HG03060 (cell line): ENCODE results near the gene CROT.

ENCODE experiments used
- ATAC-seq: cut with Tn5 transposase; IDR thresholded peaks from one replicate; pipeline ENCODE4 v1.9.1; 2021; ENCODE audit warnings: low read depth, moderate number of reproducible peaks; ENCODE audit not compliant: unreplicated experiment

The CROT gene

DNA sequence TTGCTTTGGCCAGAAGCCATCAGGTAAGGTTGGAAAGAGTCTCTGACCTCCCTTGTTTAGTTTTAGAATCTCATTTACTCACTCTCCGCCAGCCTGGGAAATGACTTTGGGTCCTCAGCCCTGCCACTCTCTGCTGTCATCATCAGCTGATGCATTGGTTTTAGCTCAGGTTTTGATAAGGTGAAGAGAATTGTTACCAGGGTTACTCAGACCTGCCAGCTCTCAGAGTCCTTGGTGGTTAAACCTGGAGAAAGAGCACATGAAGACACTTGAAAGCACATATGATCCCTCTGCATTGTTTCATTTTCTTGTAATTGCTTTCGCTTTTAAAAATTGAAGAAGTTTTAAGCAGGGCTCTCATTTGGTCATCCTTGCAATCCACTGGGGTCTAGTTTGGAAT lies 4.0 kb upstream of the CROT start:
- ATAC-seq, result no peak

DNA sequence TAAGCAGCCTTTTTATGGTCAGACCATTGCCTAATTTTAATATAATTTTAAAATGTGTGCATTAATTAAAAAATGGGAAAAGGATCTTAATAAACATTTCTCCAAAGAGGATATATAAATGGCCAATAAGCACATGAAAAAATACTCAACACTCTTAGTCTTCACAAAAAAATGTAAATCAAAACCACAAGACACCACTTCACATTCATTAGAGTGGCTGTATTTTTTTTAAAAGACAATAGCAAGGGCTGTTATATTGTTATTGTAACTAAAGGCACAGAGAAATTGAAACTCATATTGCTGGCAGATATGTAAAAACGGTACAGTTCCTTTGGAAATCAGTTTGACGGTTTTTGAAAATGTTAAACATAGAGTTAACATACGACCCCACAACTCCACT lies 3.2 kb upstream of the CROT start:
- ATAC-seq, result no peak

DNA sequence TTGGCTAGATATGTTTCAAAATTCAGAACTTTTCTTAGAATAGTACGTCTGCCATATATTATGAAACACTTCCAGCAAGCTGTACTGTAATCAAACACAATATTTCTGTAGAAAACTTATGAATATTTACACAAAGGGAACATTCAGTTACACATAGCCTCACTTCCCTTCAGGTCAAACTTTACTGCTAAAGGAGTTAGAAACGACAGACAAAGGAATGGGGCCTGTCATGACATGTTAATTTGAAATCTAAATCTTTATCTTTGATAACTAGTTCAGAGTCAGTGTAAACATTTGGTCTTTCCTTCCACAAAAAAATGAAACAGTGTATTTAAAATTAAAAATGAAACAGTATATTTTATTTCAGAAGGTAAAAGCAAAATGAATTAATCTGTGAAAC lies 1.0 kb upstream of the CROT start:
- no peak for ATAC-seq

DNA sequence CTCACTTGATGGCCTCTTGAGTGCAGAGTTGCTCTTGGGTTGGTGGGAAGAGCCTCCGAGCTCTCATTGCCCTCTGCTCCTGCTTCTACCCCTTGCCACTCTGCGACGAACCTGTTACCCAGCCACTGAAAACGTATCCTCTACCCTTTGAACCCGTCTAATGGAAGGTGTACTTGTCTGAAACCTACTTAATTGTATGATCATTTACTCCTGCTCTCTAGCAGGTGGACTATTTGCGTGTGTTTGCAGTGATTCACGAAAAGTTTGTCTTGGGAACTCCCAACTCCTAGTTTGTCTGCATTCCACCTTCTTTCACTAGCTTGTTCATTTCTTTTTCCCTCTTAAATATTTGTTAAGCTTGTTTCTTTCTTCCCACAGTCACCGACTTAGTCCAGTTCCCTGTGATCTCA lies 503 bp downstream of the CROT start:
- no peak for ATAC-seq

DNA sequence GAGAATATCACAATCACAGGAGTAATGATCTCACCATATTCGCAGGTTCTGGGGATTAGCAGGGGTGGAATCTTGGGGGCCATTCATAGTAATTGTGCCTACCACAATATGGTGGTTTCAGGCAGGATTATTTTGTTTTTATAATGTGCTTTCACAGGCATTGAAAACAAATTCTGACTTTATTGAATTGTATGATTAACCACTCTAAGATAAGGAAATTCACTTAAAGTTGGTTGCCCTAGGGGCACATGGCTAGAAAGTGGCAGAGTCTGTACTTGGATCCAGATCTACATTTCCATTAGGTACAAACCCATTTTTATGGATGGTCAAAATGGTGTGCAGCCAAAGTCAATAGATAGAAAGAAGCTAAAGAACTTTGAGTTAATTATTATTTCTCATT lies 1.7 kb downstream of the CROT start:
- no peak for ATAC-seq

DNA sequence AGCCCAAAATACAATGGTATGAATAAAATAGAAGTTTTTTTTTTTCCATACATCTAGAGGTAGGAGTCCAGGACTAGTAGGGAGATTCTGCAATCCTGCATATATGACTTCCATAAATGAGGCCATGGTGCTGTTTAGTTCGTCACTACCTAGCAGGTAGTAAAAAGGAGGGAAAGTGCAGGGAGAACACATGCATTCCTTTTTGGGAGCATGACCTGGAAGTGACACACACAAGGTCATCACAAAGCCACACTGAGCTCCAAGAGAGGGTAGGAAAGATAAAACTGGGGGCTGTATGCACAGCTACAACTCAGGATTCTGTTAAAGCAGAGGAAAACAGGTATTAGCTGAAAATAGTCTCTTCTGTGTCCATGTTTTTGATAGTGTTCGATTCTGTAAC lies 2.2 kb downstream of the CROT start:
- no peak for ATAC-seq

DNA sequence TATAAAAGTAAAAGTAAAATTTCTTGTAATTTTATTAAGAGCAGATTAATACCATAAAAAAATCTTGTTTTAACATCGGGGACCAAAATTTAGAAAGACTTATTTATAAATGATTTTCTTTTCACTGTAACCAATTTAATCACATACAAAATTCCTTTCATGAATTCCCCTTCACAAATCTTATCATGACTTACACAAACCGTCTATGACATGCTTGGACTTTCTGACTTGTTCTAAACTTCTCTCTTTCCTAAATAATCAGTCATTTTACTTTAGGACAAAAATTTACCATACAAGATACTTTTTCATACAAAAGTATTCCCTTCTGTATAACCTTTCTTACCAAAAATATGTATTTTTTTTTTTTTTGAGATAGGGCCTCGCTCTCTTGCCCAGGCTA lies 9.3 kb downstream of the CROT start:
- ATAC-seq, result no peak

DNA sequence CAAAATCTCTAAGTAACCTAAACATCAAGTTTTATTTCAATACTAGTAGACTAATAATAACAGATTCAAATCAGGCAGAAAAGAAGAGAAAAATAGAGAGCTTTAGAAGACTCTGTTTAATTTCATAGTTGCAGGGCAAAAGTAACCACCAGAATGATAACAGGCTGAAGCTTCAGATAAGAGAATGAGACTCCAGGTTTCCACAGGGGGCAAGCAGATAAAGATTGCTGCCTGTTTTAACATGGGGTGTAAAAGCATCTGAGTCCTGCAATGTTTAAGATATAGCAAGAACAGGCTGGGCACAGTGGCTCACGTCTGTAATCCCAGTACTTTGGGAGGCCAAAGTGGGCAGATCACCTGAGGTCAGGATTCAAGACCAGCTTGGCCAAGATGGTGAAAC lies 11.0 kb downstream of the CROT start:
- no peak for ATAC-seq

DNA sequence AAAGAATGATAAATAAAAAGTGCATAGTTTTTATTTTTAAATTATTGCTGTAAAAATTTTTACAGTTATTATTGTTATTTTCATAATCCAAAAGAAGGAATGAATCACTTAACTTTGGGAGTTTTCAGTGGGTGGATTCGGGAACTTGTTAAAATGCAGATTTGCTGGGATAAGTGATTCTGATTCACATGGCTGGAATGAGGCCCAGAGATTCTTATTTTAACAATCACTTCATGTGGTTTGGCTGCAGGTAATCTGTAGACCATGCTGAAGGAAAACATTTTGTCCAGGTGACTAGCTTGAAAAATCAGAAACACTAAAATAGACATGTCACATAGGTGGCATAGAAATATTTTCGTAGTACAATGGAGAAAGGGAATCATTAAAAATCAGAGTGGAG lies 13.9 kb downstream of the CROT start:
- no peak for ATAC-seq

DNA sequence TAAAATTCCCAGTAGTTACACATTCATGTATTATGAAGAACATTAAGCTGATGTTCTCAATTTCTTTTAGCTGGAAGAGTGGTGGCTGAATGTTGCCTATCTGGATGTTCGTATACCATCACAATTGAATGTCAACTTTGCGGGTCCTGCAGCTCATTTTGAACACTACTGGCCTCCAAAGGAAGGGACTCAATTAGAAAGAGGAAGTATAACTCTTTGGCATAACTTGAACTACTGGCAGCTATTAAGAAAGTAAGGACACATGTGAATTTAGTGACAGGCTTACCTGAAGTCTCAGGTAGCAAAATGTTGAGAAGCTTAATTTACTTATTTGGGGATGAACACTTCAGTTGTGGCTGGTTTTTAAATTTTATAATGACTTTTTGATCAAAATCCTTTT lies 15.9 kb downstream of the CROT start:
- no peak for ATAC-seq

DNA sequence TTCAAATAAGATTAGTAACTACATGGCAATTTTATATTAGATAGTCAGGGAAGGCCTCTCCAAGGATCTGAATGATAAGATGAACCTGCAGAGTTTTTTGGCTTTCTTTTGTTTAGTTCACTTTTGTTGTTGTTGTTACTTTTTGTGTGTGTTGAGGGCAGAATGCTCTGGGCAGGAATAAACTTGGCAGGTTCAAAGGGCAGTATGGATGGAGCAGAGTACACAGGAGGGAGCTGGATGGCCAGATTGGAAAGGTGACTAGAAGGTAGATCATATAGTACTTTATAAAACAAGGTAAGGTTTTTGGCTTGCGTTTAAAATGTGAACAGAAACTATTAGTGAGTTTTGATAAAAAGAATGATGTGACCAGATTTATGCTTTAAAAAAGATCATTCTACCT lies 17.9 kb downstream of the CROT start:
- no peak for ATAC-seq

DNA sequence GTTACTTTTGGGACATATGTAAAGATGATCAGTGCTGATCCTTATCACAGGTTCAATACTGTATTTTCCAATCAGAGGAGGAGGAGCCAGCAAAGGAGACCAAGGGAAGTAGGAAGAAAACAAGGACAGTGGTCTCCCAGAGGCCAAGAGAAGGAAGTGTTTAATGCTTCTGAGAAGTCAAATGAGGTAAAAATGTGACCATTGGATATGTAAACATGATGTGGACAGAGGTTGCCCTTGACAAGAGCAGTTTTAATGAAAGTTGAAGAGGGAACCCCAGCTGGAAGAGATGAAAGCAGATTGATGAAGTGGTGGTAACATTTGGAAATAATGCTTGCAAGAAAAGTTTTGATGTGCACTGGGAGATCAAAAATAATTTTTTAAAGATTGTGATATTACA lies 18.8 kb downstream of the CROT start:
- ATAC-seq, result no peak

DNA sequence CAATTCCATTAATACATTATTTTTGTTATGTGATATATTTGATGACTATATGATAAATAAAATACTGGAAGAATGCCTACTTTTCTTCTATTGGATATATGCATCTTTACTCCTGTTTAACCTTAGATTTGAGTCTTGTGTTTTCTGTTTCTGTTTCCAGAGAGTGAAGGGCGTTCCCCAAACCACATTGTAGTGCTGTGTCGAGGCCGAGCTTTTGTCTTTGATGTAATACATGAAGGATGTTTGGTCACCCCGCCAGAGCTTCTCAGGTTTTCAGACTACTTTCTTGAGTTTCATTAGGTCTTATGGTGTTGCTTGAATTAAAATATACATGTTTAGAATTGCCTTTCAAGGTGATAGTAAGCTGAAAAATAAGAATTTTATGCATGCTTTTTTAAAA lies 23.8 kb downstream of the CROT start:
- no peak for ATAC-seq

DNA sequence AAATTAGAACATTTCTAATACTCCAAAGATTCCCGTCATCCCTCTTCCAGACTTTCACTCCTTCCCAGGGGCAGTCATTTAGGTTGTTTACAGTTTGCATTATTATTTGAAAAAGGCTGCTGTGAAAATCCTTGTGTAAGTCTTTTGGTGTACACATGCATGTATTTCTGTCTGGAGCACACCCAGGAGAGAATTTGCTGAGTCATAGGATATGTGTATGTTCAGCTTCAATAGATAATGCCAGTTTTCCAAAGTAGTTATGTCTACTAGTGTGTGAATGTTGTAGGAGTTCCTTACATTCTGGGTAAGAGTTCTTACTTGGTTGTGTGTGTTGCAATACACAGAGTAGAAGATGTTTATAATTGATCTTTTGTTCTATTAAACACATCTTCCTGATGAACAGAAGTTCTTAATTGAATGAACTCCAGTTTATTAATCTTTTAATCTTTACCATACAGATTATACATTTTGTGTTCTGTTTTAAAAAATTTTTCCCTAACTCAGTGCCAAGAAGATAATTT lies 25.3 kb downstream of the CROT start:
- ATAC-seq, result no peak

DNA sequence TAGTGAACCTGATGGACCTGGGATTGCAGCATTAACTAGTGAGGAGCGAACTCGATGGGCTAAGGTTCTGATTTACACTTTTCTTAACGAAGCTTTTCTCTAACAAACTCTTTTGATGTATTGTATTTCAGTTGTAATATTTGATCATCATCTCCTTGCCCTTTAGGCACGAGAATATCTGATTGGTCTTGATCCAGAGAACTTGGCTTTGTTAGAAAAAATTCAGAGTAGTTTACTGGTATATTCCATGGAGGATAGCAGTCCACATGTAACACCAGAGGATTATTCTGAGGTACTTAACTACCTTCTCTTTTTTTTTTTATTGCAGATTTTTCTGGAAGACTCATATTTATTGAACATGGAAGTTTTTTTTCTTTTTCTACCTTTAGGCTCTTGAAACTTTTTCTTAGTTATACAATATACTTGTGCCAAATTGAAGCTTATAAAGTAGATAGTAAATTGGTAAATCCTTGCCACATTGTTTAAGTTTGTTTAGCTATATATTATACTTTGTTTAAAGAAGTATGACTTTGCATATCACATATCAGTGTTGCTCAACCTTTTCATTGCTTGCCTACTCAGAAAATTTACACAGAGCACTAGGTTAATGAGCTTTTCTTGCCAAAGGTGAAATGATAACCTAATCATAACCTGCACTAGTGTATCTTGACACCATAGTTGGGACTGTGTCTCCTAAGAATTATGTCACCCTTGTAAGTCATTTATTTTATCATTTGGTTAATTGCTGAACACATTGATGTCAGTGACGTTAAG lies 30.4 kb downstream of the CROT start:
- no peak for ATAC-seq

DNA sequence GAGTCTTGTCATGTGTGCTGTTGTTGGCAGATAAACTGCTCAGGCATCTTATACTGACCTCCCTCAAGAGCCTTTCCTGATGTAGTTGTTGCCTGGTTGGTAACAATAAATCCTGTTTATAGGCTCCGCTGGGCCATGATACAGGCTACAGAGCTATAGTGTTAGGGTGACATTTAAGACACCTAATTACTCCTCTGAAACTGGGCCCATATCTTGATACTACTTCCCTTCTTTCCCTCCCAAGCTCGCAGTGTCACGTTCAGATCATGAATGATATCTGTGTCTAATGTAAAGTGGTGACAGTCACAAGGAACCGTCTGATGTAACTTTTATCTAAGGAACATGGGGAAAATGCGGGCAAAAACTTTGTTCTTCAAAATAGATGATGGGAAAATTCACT lies 35.4 kb downstream of the CROT start:
- no peak for ATAC-seq

DNA sequence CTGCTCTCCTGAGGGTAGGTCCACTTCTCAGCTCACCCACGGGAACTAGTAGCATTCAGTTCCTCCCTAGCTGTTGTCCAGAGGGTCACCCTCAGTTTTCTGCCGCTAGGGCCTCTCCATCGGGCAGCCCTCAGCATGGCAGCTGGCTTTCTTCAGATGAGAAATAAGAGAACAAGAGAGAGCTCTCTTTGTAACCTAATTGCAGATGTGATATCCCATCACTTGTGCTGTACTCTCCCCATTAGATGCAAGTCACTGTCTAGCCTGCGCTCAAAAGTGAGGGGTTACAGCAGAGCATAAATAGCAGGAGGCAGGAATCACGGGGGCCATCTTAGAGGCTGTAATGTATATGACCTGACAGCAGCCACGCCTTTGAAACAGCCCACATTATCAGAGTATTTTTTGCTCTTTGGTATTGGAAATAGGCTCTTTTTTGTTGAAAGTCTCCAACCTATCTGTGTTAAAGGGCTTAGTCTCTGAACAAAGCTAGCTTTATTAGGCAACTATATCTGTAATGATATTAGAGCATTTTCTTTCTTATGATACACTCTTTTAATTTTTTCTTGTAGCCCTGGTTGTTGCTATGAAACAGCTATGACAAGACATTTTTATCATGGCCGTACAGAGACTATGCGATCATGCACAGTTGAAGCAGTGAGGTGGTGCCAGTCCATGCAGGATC lies 45.7 kb downstream of the CROT start:
- no peak for ATAC-seq

DNA sequence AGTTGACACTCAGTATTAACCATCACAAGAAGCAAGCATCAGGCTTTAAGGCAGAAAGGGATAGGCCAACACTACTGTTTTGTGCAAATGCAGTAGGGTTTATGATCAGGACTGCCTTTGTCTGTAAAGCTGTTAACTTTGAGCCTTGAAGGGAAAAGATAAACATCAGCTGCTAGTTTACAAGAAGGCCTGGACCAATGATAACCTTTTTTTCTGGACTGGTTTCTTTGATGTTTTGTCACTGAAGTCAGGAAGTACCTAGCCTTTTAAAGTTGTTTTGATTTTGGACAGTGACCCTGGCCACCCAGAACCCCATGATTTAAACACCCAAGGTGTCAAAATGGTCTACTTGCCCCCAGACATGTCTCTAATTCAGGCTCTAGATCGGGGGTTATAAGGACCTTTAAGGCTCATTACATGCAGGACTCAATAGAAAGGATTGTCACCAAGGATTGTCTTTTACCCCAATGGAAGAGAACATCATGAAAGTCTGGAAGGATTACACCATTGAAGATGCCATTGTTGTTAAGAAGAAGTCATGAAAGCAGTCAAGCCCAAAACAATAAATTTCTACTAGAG lies 50.1 kb downstream of the CROT start:
- ATAC-seq, result no peak

DNA sequence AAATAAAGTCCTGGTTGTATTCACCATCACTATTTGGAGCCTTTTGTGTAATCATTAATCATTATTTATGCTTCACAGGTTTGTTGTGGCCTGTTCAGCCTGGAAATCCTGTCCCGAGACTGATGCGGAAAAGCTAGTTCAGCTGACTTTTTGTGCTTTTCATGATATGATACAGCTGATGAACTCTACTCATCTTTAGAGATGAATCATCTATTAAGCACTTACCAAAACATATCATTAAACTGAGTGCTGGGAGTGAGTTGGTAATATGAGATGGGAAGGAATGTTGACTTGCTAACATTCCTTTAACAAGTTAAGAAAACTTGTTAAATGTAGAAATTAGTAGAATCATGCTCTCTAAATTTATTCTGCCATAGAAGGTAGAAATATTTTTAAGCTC lies 53.0 kb downstream of the CROT start:
- ATAC-seq, result no peak

DNA sequence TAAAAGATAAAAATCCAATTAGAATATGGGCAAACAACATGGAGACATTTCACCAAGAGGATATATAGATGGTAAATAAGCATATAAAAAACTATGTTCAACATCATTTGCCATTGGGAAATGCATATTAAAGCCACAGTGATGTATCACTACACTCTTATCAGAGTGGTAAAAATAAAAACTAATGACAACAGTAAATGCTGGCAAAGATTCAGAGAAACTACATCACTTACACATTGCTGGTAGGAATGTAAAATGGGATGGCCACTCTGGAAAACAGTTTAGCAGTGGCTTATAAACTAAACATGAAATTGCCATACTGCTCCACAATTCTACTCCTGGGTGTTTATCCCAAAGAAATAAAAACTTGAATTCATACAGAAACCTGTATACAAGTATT lies 59.2 kb downstream of the CROT start:
- no peak for ATAC-seq

DNA sequence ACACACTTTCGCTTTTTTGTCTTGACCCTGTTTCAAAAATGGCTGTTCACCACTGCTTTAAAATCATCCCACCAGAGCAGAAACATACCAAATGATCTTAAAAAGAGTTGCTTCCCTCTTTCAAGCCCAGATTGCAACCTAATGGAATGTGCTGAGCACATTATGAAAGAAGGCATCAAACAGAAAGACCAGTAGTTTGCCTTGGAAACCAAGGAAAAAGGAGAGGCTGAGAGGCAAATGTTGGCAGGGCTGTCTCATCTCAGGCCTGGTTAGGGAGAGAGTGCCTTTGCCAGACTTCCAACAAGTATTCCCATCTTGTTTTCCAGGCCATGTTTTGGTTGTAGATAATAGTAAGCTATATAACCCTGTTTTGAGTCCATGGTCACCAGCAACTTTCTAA lies 65.7 kb downstream of the CROT start:
- no peak for ATAC-seq

DNA sequence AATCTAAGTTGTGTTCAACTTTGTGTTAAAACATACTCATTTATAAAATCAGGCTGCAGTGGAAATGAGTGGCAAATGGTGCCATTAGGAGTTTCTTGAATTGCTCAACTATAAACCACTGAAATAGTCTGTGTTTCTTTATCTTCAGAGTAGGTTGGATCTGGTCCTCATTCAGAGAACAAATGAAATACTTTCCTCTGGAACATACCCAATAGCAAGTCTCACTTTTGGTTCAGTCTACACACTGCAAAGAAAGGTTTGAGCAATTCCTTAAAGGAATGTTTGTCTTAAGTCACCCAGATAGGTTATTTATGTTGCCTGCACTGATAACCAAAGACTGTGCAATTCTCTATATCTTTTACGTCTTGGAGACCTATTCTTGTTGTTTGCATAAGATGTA lies 67.6 kb downstream of the CROT start:
- no peak for ATAC-seq
